IPS-NIHi7 (cell line): ENCODE results near the gene CSNK2A2.

ENCODE experiments used
- DNase-seq: peaks from one replicate; pipeline ENCODE4 v3.0.0; 2012; ENCODE audit warnings: mixed read lengths; ENCODE audit errors: extremely low spot score

Gene CSNK2A2

DNA sequence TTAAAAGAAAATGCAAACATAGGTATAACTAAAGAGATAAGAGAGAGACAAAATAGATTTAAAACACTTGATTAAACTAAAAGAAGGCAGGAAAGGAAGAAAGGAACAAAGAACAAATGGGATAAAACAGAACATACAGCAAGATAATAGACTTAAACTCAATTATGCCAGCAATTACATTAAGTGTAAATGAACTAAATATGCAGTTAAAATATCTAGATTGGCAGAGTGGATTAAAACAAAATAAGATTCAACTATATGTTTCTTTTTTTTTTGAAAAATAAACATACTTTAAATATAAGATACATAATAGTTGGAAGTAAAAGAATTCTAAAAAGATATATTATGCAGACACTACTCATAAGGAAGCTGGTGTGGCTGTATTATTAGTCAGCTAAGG lies 59.1 kb downstream of the CSNK2A2 start:
- DNase-seq, result no peak

DNA sequence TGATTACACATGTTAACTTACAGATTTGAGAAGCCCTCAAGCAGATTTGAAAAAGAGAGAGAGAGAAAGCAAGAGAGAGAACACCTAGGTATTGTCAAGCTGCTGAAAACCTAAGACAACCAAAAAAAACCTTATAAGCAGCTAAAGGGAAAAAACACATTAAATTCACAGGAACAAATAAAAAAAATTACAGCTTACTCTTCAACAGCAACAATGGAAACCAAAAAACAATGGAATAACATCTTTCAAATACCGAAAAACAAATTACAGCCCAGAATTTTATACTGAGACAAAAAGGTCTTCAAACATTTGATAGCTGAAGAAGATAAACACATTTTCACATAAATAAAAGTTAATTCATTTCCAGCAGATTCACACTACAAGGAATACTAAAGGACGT lies 60.3 kb downstream of the CSNK2A2 start:
- DNase-seq, result no peak

- DNase-seq, result peak; percentile 93
These were observed 68.6 kb downstream of the CSNK2A2 start, which contains the start of gene CFAP20 for GRCh38 chr16:58129097-58129936. Gene CFAP20 (minus strand): TSS chr16:58129381. CDS start chr16:58129115, 266 bp downstream.

- DNase-seq, result peak; percentile 37
These were observed 69.2 kb downstream of the CSNK2A2 start for GRCh38 chr16:58128711-58129096.

DNA sequence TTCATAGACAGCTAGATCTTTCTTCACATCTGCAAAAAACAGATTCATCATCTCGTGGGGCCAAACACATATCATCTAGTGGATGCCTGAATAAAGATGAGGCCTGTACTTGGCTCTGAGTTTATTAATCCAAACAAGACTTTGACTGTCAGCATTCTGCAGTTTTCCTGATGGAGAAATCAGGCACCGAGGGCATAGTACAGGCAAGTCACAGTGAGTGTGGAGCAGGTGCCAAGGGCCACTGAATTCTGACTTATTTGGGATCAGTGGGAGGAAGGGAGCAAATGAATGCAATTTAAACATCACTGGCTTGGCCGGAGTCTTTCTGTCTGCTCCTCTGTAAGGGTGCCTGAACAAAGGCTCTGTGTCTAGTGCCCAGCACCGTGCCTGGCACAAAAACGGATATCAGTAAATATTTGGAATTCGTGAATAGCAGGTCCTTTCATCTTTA lies 69.7 kb downstream of the CSNK2A2 start:
- DNase-seq, result no peak

DNA sequence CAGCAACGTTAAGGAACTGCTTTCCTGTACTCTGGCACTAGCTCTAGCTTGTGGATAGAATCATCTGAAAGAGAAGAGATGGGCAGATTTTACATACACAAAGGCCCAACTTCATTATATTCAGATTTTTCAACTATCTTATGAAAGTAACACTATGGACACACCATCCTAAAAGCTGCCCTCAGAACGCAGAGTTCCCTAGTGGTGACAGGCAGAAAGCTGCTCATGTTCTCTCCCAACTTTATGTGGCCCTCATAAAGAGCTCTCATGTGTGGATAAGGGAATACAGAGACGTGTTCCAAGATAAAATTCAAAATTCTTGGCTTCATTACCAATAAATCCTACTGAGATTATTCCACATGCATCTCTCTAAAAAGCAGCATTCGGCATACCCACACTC lies 70.3 kb downstream of the CSNK2A2 start:
- no peak for DNase-seq

DNA sequence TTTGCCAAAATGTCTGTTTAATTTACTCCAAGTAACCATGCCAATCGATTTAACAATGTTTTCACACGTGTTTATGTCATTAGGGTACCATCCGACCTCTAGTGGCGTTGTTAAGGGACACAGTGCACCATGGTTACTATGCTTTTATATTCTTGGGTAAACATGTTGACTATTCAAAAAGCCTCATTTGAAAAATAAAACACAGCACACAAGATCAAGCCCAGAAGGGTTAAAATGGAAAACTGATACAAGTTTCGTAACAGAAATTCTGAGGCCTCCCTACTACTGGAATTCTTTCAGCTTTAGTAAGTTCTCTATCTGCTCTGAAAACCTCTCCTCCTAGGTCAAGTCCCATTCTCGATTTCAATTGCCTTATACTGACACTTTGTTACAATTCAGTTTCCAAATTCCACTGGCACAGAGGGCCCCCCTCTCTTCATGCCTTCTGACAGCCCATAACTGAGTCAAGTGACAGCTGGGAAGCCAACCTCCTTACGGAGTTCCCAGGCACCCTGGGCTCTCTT lies 70.8 kb downstream of the CSNK2A2 start:
- DNase-seq, result no peak

DNA sequence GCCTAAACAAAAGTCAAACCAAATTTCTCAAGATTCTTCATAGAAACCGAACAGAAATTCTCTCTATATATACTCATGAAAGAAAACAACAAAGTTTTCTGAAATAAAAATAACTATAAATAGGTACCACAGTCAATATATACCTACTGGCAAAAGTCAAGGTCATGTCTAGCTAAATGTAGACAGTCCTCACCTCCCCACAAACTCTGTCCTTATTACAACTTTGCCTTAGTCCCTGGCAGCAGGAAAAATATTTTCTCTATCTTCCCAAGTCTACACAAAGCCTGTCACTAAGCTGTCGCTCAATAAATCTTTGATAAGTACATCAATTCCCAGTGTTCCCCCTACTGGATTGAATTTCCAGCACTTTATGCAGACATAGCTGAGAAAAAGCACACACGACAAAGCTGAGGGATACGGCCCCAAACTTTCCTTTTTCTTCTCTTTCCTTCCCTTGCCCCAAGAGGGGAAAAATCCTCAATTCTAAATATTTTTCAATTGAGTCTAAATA lies 71.4 kb downstream of the CSNK2A2 start:
- DNase-seq, result no peak

DNA sequence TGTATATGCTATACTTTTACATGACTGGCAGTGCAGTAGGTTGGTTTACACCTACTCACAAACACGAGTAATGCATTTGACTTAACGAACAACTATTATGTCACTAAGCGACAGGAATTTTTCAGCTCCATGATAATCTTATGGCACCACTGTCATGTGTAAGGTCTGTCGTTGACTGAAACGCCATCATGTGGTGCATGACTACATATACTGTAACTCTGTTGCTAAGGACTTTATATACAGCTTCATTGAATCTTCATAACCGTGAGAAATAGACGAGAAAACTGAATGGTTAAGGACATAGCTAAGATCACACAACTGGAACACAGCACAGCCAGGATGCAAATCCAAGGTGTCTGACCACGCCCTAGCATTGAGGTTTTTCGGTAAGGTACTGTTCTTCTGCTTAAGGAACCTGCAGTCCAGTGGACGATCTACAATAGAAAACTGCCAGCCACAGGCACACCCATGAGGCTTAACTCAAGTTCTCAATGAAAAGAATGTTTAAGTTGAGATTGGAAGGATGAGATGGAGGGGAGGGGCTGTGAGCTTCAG lies 72.0 kb downstream of the CSNK2A2 start:
- DNase-seq, result no peak

DNA sequence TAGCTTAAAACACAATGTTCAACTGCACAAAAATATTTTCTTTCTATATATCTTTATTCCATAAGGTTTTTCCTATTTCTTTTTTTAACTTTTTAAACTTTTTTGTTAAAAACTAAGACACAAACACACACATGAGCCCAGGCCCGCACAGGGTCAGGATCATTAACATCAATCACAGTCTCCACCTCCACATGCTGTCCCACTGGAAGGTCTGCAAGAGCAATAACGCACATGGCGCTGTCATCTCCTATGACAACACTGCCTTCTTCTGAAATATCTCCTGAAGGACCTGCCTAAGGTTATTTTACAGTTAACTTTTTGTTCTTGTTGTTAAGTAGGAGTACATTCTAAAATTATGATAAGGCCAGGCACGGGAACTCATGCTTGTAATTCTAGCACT lies 72.9 kb downstream of the CSNK2A2 start:
- no peak for DNase-seq

- DNase-seq, result no peak
These were observed 73.3 kb downstream of the CSNK2A2 start for GRCh38 chr16:58124601-58124915.

DNA sequence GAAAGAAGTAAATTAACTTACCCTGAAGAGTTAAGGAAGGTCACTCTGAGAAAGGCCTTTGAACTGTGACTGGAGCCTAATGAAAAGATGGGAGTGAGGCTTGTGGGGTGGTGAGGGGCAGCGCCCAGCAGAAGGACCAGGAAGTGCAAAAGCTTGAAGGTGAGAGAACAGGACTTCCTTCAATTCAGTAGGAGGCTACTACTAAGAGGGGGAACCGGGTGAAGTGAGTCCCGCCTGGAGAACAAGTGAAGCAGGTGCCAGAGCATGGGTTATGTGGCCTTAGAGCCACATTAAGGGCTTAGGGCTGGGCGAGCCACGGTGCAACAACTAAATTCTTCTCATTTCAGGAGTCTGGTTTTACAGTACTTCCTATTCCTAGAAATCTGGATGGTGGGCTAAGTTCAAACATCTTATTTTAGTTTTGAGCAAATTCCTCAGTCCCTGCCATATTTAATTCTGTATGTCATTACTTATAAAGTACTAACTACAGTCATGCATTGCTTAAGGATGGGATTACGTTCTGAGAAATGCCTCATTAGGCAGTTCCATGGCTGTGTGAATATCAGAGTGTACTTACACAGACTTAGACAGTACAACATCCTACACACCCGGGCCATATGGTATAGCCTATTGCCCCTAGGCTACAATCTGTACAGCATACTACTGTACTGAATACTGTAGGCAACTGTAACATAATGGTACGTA lies 73.9 kb downstream of the CSNK2A2 start:
- no peak for DNase-seq

- DNase-seq, result no peak
These were observed 76.8 kb downstream of the CSNK2A2 start for GRCh38 chr16:58121132-58121531.

DNA sequence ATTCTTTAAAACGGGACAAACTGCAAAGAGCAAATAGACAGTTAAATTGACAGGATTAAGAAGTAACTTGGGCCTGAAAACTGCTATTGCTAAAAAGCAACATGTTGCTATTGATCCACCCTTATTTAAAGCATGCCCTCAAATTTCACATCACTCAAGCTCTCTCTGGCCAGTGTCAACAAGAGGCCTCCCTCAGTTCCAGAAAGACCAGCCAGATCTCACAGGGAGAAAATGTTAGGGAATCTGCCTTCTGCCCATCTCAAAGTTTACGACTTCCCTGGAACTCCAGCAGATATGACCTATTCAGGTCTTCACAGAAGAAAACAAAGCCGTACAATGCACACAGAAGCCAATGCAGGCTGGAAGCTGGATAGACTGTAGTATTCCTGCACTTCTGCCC lies 77.7 kb downstream of the CSNK2A2 start:
- no peak for DNase-seq

- no peak for DNase-seq
These were observed 78.4 kb downstream of the CSNK2A2 start for GRCh38 chr16:58119509-58119845.

DNA sequence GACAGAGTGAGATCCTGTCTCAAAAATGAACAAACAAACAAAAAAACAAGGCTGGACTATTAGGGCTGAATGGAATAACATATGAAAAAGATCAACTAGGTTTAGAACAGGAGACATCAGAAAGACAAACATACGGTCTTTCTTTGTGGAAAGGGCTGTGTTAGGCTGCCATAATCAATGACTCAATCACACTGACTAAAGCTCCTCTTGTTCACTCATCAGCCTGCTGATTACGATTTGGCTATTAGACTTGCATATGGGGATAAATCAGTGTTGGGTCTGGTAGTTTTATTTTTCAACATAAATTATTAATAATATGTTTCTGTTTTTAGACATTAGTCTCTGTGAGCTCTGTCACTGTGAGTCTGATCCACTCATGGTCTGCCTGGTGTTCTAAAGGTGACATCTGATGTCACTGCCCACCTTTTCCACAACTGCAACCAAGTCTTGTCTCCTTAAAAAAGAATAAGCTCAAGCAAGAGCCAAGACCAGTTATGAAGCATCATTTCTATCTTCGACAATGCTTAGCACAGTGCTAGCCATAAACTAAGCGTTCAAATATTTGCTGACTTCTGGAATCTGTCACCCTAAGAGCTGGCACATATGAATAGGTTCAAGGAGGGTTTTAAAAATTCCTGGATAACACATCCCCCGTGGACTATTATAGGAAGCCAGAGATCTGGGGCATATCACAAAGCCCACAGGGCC lies 79.0 kb downstream of the CSNK2A2 start:
- no peak for DNase-seq

- no peak for DNase-seq
These were observed 81.4 kb downstream of the CSNK2A2 start for GRCh38 chr16:58116529-58116928.

- no peak for DNase-seq
These were observed 81.8 kb downstream of the CSNK2A2 start for GRCh38 chr16:58116081-58116480.

- DNase-seq, result no peak
These were observed 82.8 kb downstream of the CSNK2A2 start for GRCh38 chr16:58114827-58115825.

DNA sequence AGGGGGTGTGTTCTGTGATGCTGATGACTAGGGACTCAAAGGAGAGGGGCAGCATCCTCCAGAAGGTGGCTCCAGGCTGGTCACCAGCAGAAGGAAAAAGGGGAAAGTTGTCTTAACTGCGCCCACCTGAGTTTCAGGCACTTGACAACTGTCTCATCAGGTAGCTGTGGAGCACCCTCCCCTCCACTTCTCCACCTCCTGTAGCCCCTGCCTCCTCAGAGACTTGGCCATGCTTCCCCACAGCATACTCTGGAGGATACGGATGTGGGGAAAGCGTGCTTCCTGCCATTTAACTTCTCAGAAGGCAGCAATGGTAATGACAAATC lies 86.6 kb downstream of the CSNK2A2 start:
- no peak for DNase-seq
